Uterus (tissue), 2 donors: ENCODE measurements around the gene YTHDF1.

Experiments used
- POLR2A ChIP-seq, 2 donors: fragments of 450-650 bp; IDR thresholded peaks; one replicate each; pipeline ENCODE4 v1.6.1; 2016; ENCODE audit warnings: antibody characterized with exemption in 2 of 2, mild to moderate bottlenecking in 1 of 2, moderate library complexity in 1 of 2
- TF ChIP-seq, protein P1 (sequence below), 4 experiments: fragments of 200-600 bp in 2 of 4; fragments of 450-650 bp in 2 of 4; sonication (generic) in 2 of 4; IDR thresholded peaks; one replicate each; pipeline ENCODE4 v1.5.1; 2016 to 2019; ENCODE audit warnings: antibody characterized with exemption in 4 of 4, mild to moderate bottlenecking in 2 of 4, moderate library complexity in 1 of 4

DNA sequence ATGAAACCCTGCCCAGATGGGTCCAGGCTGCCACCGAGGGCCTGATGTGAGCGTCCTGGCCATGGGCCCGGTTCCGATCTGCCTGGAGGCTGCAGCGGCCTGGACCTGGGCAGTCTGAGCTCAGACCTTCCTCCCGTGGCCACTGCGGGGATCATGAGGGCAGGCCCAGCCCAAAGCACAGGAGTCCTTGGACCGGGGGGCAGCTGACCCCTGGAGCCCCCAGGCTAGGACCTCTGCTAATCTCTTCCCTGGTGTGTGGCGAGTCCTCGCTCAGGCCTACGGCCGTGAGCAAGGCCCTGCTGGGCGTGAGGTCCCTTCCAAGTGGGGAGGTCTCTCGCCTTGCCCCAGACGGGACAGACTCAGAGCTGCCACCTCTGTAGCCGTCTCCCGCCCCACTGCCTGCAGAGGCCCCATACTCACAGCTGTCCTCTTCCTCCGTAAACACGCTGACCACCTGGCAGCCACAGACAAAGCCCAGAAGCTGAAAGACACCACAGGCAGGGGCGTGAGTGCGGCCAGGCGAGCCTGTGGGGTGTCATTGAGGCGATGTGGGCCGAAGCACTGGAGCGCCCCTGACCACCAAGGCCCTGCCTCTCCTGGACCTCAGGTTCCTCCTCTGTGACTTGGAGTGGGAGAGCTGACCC is 27.8 kb upstream of the YTHDF1 start:
- TF ChIP-seq POLR2A (IDR thresholded peaks at IDR 0.05) = no peak
- TF ChIP-seq, protein P1, sequence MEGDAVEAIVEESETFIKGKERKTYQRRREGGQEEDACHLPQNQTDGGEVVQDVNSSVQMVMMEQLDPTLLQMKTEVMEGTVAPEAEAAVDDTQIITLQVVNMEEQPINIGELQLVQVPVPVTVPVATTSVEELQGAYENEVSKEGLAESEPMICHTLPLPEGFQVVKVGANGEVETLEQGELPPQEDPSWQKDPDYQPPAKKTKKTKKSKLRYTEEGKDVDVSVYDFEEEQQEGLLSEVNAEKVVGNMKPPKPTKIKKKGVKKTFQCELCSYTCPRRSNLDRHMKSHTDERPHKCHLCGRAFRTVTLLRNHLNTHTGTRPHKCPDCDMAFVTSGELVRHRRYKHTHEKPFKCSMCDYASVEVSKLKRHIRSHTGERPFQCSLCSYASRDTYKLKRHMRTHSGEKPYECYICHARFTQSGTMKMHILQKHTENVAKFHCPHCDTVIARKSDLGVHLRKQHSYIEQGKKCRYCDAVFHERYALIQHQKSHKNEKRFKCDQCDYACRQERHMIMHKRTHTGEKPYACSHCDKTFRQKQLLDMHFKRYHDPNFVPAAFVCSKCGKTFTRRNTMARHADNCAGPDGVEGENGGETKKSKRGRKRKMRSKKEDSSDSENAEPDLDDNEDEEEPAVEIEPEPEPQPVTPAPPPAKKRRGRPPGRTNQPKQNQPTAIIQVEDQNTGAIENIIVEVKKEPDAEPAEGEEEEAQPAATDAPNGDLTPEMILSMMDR (IDR thresholded peaks at IDR 0.05) = no peak
